Osteoblast (primary cell): ENCODE measurements around the gene PCSK5. TPM values are rescaled to one million over a fixed set of nuclear protein-coding genes. Genes with fewer than 3 reads are reported as not detected.

ENCODE experiments used
- DNase-seq: peaks from one replicate; pipeline ENCODE4 v3.0.0; 2011; ENCODE audit warnings: low spot score, mixed read lengths; ENCODE audit not compliant: insufficient read length; ENCODE audit errors: missing footprints
- H2AFZ ChIP-seq: 2 replicates; pipeline ENCODE4 v1.6.0; 2011; ENCODE audit warnings: mild to moderate bottlenecking, low read length
- H3K27ac ChIP-seq: 2 replicates; pipeline ENCODE4 v1.5.1; 2011; ENCODE audit warnings: mild to moderate bottlenecking, low read depth, low read length, moderate library complexity
- H3K27me3 ChIP-seq: 2 replicates; pipeline ENCODE4 v1.6.0; 2012; ENCODE audit warnings: mild to moderate bottlenecking, control low read depth, inconsistent platforms, low read length, moderate library complexity; ENCODE audit not compliant: insufficient read depth
- H3K36me3 ChIP-seq: 2 replicates; pipeline ENCODE4 v1.5.1; 2011; ENCODE audit warnings: mild to moderate bottlenecking, low read length, control low read depth, moderate library complexity; ENCODE audit not compliant: insufficient read depth
- H3K4me1 ChIP-seq: 2 replicates; pipeline ENCODE4 v1.5.1; 2011; ENCODE audit warnings: mild to moderate bottlenecking, low read length, control low read depth, moderate library complexity; ENCODE audit not compliant: insufficient read depth
- H3K4me2 ChIP-seq: 2 replicates; pipeline ENCODE4 v1.6.0; 2011; ENCODE audit warnings: mild to moderate bottlenecking, low read length; ENCODE audit not compliant: insufficient read depth
- H3K4me3 ChIP-seq: fragments of 200-600 bp; sonication (generic); 3 replicates; pipeline ENCODE4 v1.5.1; 2012; ENCODE audit warnings: mild to moderate bottlenecking, low read length, inconsistent platforms; ENCODE audit not compliant: insufficient read depth
- H3K79me2 ChIP-seq: 2 replicates; pipeline ENCODE4 v1.6.0; 2012; ENCODE audit warnings: mild to moderate bottlenecking, low read length, control low read depth, inconsistent platforms; ENCODE audit not compliant: insufficient read depth
- H3K9me3 ChIP-seq: 2 replicates; pipeline ENCODE4 v1.5.1; 2011; ENCODE audit warnings: low read depth, low read length, control low read depth
- H4K20me1 ChIP-seq: 2 replicates; pipeline ENCODE4 v1.6.0; 2012; ENCODE audit warnings: mild to moderate bottlenecking, low read length, control low read depth; ENCODE audit not compliant: insufficient read depth
- total RNA-seq: library from RNA; depleted of rRNA; stranded (reverse); fragments of >200 nt; gene quantifications from 2 replicates; pipeline ENCODE4 v1.2.3, GENCODE V29; 2012
- TF ChIP-seq, protein P1 (sequence below): IDR thresholded peaks from 2 replicates; pipeline ENCODE4 v1.5.1; 2011; ENCODE audit warnings: mild to moderate bottlenecking, low read depth, low read length, moderate library complexity; ENCODE audit errors: extremely low read depth

The PCSK5 gene
- total RNA-seq, 1 donor = 14.5 TPM

DNA sequence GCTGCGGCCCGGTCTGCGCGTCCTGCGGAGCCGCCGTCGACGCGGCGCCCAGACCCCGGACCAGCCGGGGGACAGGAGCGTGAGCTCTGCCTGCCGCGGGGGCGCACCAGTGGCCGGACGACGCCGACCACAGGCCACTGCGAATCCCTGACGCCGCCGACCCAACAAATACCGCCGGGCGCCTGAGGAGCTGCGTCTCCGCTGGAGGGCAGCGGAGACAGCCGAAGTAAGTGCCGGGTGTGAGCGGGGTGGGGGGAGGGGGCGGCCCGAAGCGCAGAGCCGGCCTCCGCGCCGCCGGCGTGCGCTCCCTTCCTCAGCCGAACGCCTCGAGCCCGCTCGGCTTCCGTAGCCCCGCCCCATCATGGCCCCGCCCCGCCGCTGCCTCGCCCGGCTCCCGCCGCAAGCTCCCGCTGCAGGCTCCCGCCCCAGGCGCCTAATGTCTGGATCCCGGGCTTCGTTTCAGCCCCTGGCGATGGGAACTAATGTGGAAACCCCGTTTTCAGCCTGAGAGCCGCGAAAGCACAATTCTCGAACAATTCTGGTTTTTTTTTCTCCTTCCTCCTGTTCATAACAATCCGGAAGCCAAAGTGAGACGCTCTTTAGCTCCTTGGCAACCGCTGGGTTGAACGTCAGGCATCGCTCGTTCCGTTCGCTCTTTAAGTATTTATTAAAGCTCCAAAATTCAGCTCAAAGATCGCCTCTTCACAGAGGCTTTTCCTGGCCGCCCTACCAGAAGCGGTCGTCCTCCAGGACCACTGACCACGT is 503.9 kb downstream of the PCSK5 start, which contains the start of gene RFK:
TSS of gene RFK (minus strand) at position 232 of the 765 bp plus-strand sequence. CDS start 255 bp downstream, outside the sequence.
- Histone ChIP-seq H3K4me3 (peak within 1 kb of the TSS; percentile 96), H3K9me3 (no peaks in the 10 kb centered on the region), H3K27me3 (no peaks in the 10 kb centered on the region), H4K20me1 (no peaks in the 10 kb centered on the region), H2AFZ (peak within 1 kb of the TSS; percentile 98), H3K4me2 (peak within 1 kb of the TSS; percentile 95), H3K36me3 (no peaks in the 10 kb centered on the region), H3K79me2 (peaks cover 32% of the 10 kb centered on the region), H3K27ac (peak within 1 kb of the TSS; percentile 92), H3K4me1 (peaks cover 6% of the 10 kb centered on the region)
- TF ChIP-seq, protein P1, sequence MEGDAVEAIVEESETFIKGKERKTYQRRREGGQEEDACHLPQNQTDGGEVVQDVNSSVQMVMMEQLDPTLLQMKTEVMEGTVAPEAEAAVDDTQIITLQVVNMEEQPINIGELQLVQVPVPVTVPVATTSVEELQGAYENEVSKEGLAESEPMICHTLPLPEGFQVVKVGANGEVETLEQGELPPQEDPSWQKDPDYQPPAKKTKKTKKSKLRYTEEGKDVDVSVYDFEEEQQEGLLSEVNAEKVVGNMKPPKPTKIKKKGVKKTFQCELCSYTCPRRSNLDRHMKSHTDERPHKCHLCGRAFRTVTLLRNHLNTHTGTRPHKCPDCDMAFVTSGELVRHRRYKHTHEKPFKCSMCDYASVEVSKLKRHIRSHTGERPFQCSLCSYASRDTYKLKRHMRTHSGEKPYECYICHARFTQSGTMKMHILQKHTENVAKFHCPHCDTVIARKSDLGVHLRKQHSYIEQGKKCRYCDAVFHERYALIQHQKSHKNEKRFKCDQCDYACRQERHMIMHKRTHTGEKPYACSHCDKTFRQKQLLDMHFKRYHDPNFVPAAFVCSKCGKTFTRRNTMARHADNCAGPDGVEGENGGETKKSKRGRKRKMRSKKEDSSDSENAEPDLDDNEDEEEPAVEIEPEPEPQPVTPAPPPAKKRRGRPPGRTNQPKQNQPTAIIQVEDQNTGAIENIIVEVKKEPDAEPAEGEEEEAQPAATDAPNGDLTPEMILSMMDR = peak; percentile 29
- peak; percentile 98 for DNase-seq

DNA sequence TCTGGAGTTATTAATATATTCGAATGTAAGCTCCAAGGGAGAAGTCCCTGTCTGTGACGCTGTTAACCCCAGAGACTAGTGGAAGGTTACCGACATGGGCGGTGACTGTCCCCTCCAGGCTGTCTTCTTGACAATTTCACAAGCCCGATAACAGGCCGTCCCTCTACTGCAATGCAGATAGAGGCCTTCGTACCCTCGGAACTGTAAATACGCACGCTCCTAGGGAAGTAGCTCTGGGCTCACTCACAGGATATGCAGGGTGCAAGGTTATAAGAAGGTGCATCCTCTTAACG is 504.4 kb downstream of the PCSK5 start:
- peak; percentile 58 for DNase-seq
- H3K36me3 ChIP-seq = no peaks in the 10 kb centered on the region
- H2AFZ ChIP-seq = peak overlapping the region; percentile 98

DNA sequence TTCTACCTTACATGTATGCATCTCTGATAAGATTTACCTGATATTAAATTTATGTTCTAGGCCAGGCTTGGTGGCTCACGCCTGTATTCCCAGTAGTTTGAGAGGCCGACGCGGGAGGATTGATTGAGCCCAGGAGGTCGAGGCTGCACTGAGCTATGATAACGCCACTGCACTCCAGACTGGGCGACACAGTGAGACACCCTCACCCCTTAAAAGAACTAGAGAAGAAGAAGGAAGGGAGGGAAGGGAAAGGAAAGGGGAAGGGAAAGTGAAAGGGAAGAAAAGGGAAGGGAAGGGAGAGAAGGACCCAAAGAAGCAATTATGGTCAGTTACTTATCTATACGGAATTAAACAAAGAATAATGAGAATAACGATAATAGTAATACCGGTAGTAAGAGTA is 504.9 kb downstream of the PCSK5 start:
- Histone ChIP-seq H3K4me3 (no peak overlapping the region), H3K4me1 (peaks cover 6% of the 10 kb centered on the region), H3K9me3 (no peaks in the 10 kb centered on the region), H3K36me3 (no peaks in the 10 kb centered on the region), H3K27ac (peak overlapping the region; percentile 92), H3K4me2 (peak overlapping the region; percentile 95), H4K20me1 (no peaks in the 10 kb centered on the region), H3K79me2 (peaks cover 32% of the 10 kb centered on the region), H3K27me3 (no peaks in the 10 kb centered on the region), H2AFZ (peak overlapping the region; percentile 60)
- DNase-seq = no peak
- TF ChIP-seq, protein P1 = no peak

More for the DNA sequence above, 504.4 kb downstream of the PCSK5 start:
- Histone ChIP-seq H4K20me1 (no peaks in the 10 kb centered on the region), H3K27me3 (no peaks in the 10 kb centered on the region), H3K9me3 (no peaks in the 10 kb centered on the region), H3K79me2 (peaks cover 32% of the 10 kb centered on the region), H3K4me3 (peak overlapping the region; percentile 96), H3K27ac (peak overlapping the region; percentile 92), H3K4me2 (peak overlapping the region; percentile 95), H3K4me1 (peaks cover 6% of the 10 kb centered on the region)
- TF ChIP-seq, protein P1 = no peak

DNA sequence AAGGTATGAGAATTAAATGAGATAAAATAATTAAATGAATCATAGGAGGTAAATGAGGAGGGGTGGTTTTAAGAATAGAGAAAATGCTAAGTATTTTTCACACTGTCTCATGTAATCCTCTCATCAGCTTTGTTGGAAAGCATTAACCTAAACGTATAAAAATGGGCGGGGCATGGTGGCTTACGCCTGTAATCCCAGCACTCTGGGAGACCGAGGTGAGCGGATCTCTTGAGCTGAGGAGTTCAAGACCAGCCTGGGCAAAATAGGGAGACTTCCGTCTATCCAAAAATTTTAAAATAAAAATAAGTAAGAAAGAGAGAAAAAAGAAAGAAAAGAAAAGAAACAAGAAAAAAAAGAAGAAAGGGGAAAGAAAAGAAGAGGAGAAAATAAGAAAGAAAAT is 505.7 kb downstream of the PCSK5 start:
- H3K4me3 ChIP-seq = no peak overlapping the region
- peaks cover 6% of the 10 kb centered on the region for H3K4me1 ChIP-seq
- no peaks in the 10 kb centered on the region for H3K9me3 ChIP-seq
- no peak overlapping the region for H3K27ac ChIP-seq
- H4K20me1 ChIP-seq = no peaks in the 10 kb centered on the region
- DNase-seq = no peak
- H3K4me2 ChIP-seq = no peak overlapping the region
- H2AFZ ChIP-seq = no peak overlapping the region
- peaks cover 26% of the 10 kb centered on the region for H3K79me2 ChIP-seq
- no peaks in the 10 kb centered on the region for H3K27me3 ChIP-seq
- TF ChIP-seq, protein P1 = no peak
- H3K36me3 ChIP-seq = no peaks in the 10 kb centered on the region
